GM12878 (cell line): ENCODE measurements around the gene OPN3. TPM values are rescaled to one million over a fixed set of nuclear protein-coding genes. Genes with fewer than 3 reads are reported as not detected.

Experiments
- ATAC-seq: fragments of 200-7000 bp; cut with Tn5 transposase; 3 replicates; pipeline ENCODE4 v1.9.1; 2020; ENCODE audit warnings: mild to moderate bottlenecking, moderate library complexity
- BruUV-seq: library from RNA; stranded (reverse); fragments of 400-500 nt; replicated peaks from 2 replicates; lab custom pipeline; 2021; lab: Mats Ljungman, UMichigan
- CTCF ChIA-PET: fragments of 300-600 bp; sonication (Branson Sonifier 250); formaldehyde crosslinking; extraction: SDS; loops from one replicate; lab custom pipeline; 2021; ENCODE audit warnings: inconsistent platforms; lab: Yijun Ruan, JAX
- POLR2A ChIA-PET: fragments of 350-600 bp; formaldehyde crosslinking; extraction: SDS; loops from one replicate; lab custom pipeline; 2021; ENCODE audit warnings: inconsistent platforms; lab: Charles Lee
- RAD21 ChIA-PET: fragments of 300-600 bp; sonication (Branson Sonifier 250); formaldehyde crosslinking; loops from one replicate; lab custom pipeline; 2023; ENCODE audit warnings: antibody characterized with exemption; ENCODE audit not compliant: unreplicated experiment; lab: Charles Lee
- SMC1A ChIA-PET: fragments of 300-600 bp; sonication (Branson Sonifier 250); formaldehyde crosslinking; loops from one replicate; lab custom pipeline; 2023; ENCODE audit not compliant: unreplicated experiment, uncharacterized antibody; lab: Charles Lee
- DNase-seq: peaks from one replicate; pipeline ENCODE4 v3.0.0-alpha.2; 2011; ENCODE audit warnings: low read depth, low spot score
- FAIRE-seq: peaks from 3 replicates; lab custom pipeline; 2011; peaks lifted over from hg19 to GRCh38; lab: Jason Lieb, UNC
- H2AFZ ChIP-seq: 2 replicates; pipeline ENCODE4 v1.6.0; 2011; ENCODE audit warnings: low read depth, low read length, control low read depth; ENCODE audit not compliant: control insufficient read depth
- H3K27ac ChIP-seq: 2 replicates; pipeline ENCODE4 v1.5.1; 2011; ENCODE audit warnings: control low read depth; ENCODE audit not compliant: control insufficient read depth, insufficient read depth
- H3K27me3 ChIP-seq, 2 experiments: replicated peaks in 1 of 2; 2 replicates each; pipeline versions ENCODE4 v1.6.0 to v1.6.1; 2011; ENCODE audit warnings: low read length in 1 of 2; ENCODE audit not compliant: control insufficient read depth in 2 of 2, insufficient read depth in 2 of 2
- H3K36me3 ChIP-seq, 2 experiments: 2 replicates each; pipeline ENCODE4 v1.5.1; 2011; ENCODE audit warnings: low read length in 1 of 2; ENCODE audit not compliant: control insufficient read depth in 2 of 2, insufficient read depth in 2 of 2
- H3K4me1 ChIP-seq: 2 replicates; pipeline ENCODE4 v1.6.1; 2011; ENCODE audit warnings: mild to moderate bottlenecking, low read length, moderate library complexity, mixed read lengths; ENCODE audit not compliant: control insufficient read depth, insufficient read depth
- H3K4me2 ChIP-seq: 2 replicates; pipeline ENCODE4 v1.6.0; 2011; ENCODE audit warnings: control low read depth; ENCODE audit not compliant: control insufficient read depth, insufficient read depth
- H3K4me3 ChIP-seq: fragments of 200-600 bp; sonication (generic); 2 replicates; pipeline ENCODE4 v1.5.1; 2016
- H3K79me2 ChIP-seq: 2 replicates; pipeline ENCODE4 v1.6.0; 2011; ENCODE audit warnings: low read length; ENCODE audit not compliant: control insufficient read depth, insufficient read depth
- H3K9ac ChIP-seq: 2 replicates; pipeline ENCODE4 v1.8.0; 2011; ENCODE audit warnings: low read length, control low read depth, mixed read lengths; ENCODE audit not compliant: control insufficient read depth, insufficient read depth
- H3K9me3 ChIP-seq: replicated peaks from 3 replicates; pipeline ENCODE4 v1.5.1; 2011; ENCODE audit warnings: mild to moderate bottlenecking, low read length; ENCODE audit not compliant: control insufficient read depth, insufficient read depth
- H4K20me1 ChIP-seq: 2 replicates; pipeline ENCODE4 v1.6.0; 2011; ENCODE audit not compliant: control insufficient read depth, insufficient read depth
- BHLHE40 ChIP-seq, 2 experiments: fragments of 450-650 bp in 1 of 2; IDR thresholded peaks; 2 replicates each; pipeline ENCODE4 v1.6.1; 2011 to 2017; ENCODE audit warnings: low read depth in 2 of 2, borderline replicate concordance in 1 of 2, improper control_type of control experiment in 1 of 2, low read length in 1 of 2, mild to moderate bottlenecking in 1 of 2
- KLF5 ChIP-seq: fragments of 450-650 bp; IDR thresholded peaks from 2 replicates; pipeline ENCODE4 v1.6.1; 2014; ENCODE audit warnings: mild to moderate bottlenecking; ENCODE audit not compliant: partially characterized antibody
- MTA3 ChIP-seq: IDR thresholded peaks from 2 replicates; pipeline ENCODE4 v1.6.1; 2012; ENCODE audit warnings: low read length, inconsistent platforms, borderline replicate concordance
- NBN ChIP-seq: fragments of 450-650 bp; IDR thresholded peaks from 2 replicates; pipeline ENCODE4 v1.6.1; 2016
- PML ChIP-seq: IDR thresholded peaks from 2 replicates; pipeline ENCODE4 v1.6.1; 2012; ENCODE audit warnings: low read length, inconsistent platforms
- POLR2AphosphoS2 ChIP-seq: IDR thresholded peaks from 2 replicates; pipeline ENCODE4 v1.6.1; 2011; ENCODE audit warnings: low read depth, mild to moderate bottlenecking, low read length, improper control_type of control experiment, moderate library complexity
- TCF7 ChIP-seq: IDR thresholded peaks from 2 replicates; pipeline ENCODE4 v1.6.1; 2014; ENCODE audit warnings: antibody characterized with exemption, borderline replicate concordance
- ZBED1 ChIP-seq: IDR thresholded peaks from 2 replicates; pipeline ENCODE4 v1.6.1; 2016; ENCODE audit warnings: borderline replicate concordance
- ZBTB33 ChIP-seq: fragments of 450-650 bp; IDR thresholded peaks from 2 replicates; pipeline ENCODE4 v1.6.1; 2017; ENCODE audit warnings: mild to moderate bottlenecking
- WGBS: methylation state at CpG from one replicate; pipeline ENCODE4 v1.1.6; 2016; ENCODE audit warnings: low lambda C conversion rate; ENCODE audit not compliant: insufficient replicate concordance, insufficient coverage; ENCODE audit errors: missing lambda C conversion rate; 5-methylcytosine and 5-hydroxymethylcytosine counted together
- in situ Hi-C: fragments of 300-500 bp; cut with MboI; formaldehyde crosslinking; loops from 9 replicates; pipeline ENCODE4 v1.14.3; 2018; ENCODE audit warnings: mixed read lengths
- intact Hi-C: fragments of 100-400 bp; cut with micrococcal nuclease; formaldehyde crosslinking; loops from one replicate; pipeline ENCODE4 v1.14.2; 2022; ENCODE audit not compliant: unreplicated experiment
- polyA plus RNA-seq, 11 experiments: library from polyadenylated mRNA; depleted of rRNA in 4 of 11; unstranded in 6 of 11; stranded (reverse) in 5 of 11; fragments of >200 nt; fragmentation: Nextera tagmentation in 4 of 11; fragmentation: Illumina TruSeq in 1 of 11; extraction: Ambion mirVana in 4 of 11; extraction: Trizol in 1 of 11; gene quantifications; 1 replicate in 1 of 11; 2 replicates in 10 of 11; pipeline versions ENCODE4 v1.2.1 to v1.2.3, GENCODE V29; 2011 to 2016; ENCODE audit warnings: inconsistent platforms in 2 of 11, missing spikeins in 2 of 11, low read depth in 1 of 11
- total RNA-seq, 4 experiments: library from RNA; depleted of rRNA in 3 of 4; stranded (reverse); fragments of >200 nt in 3 of 4; fragmentation: Illumina TruSeq in 1 of 4; extraction: Trizol in 1 of 4; gene quantifications; 2 replicates each; pipeline versions ENCODE4 v1.2.1 to v1.2.3, GENCODE V29; 2013 to 2021
- TF ChIP-seq, protein P1 (sequence below): IDR thresholded peaks from 2 replicates; pipeline ENCODE4 v1.6.1; 2011; ENCODE audit warnings: low read depth, low read length, improper control_type of control experiment, borderline replicate concordance

Gene OPN3
- total and polyA plus RNA-seq, 10 of the 15 experiments (the other 5 are each of a cell fraction or from before 2014, with no cell fraction given) = 0.26 to 12.2 (median 7.4) TPM

DNA sequence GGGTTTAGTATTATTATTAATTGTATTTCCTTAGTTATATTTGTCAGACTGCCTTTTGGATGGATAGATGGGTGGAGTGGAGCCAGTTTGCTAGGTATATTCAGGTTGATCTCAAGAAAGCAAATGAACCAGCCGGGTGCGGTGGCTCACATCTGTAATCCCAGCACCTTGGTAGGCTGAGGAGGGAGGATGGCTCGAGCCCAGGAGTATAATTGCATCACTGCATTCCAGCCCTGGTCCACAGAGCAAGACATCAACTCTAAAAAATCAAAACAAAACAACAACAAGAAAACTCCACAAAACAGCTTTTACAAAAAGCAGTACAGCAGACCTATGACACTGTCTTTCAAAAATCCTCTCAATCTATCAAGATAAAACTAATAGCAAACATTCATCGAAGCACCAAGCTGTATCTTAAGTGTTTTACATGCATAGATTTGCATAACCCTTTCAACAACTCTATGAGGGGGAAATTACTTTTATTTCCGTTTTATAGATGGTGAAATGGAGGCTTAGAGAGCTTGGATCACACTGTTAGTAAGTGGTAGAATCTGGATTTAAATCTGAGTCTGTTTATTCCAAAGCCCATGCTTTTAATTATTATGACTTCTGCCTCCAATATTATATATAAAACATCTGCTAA is 82.5 kb downstream of the OPN3 start:
- POLR2A ChIA-PET = no interaction called here
- Histone ChIP-seq H3K4me1 (peaks cover under 1% of the 10 kb centered on the region; the same call in 1 of the 2 replicates), H3K9ac (no peak overlapping the region), H3K36me3 (no peaks in the 10 kb centered on the region), H3K27me3 (no peaks in the 10 kb centered on the region), H3K27ac (no peak overlapping the region), H2AFZ (no peak overlapping the region), H3K79me2 (no peaks in the 10 kb centered on the region), H4K20me1 (no peaks in the 10 kb centered on the region), H3K4me2 (no peak overlapping the region), H3K4me3 (no peak overlapping the region), H3K9me3 (no peaks in the 10 kb centered on the region)
- TF ChIP-seq PML (no peak), ZBED1 (no peak)
- RAD21 ChIA-PET = no interaction called here
- FAIRE-seq (no peak), ATAC-seq (no peak), DNase-seq (no peak)
- CTCF ChIA-PET = no interaction called here
- SMC1A ChIA-PET = no interaction called here
- intact Hi-C loops = no loop called here
- in situ Hi-C loops = no loop called here
- 81% methylated on average over 4 of the region's 5 CpGs for WGBS
- BruUV-seq = no TSS peak

GRCh38 chr1:241557031-241557430 is 83.1 kb downstream of the OPN3 start:
- Histone ChIP-seq H2AFZ (no peak overlapping the region), H3K4me1 (peaks cover 6% of the 10 kb centered on the region), H3K9me3 (no peaks in the 10 kb centered on the region), H3K27me3 (no peaks in the 10 kb centered on the region), H4K20me1 (no peaks in the 10 kb centered on the region), H3K27ac (no peak overlapping the region), H3K79me2 (no peaks in the 10 kb centered on the region), H3K4me2 (no peak overlapping the region), H3K9ac (no peak overlapping the region), H3K4me3 (no peak overlapping the region), H3K36me3 (no peaks in the 10 kb centered on the region)
- ChIA-PET CTCF (no interaction called here), SMC1A (no interaction called here), RAD21 (no interaction called here), POLR2A (no interaction called here)
- TF ChIP-seq KLF5 (no peak), ZBTB33 (no peak), TCF7 (no peak), POLR2AphosphoS2 (no peak), BHLHE40 (IDR thresholded peaks at IDR 0.05; ENCODE audit: borderline replicate concordance in 1 of 2, low read depth in 2 of 2, low read length in 1 of 2) (no peak), NBN (no peak), MTA3 (no peak)
- TF ChIP-seq, protein P1, sequence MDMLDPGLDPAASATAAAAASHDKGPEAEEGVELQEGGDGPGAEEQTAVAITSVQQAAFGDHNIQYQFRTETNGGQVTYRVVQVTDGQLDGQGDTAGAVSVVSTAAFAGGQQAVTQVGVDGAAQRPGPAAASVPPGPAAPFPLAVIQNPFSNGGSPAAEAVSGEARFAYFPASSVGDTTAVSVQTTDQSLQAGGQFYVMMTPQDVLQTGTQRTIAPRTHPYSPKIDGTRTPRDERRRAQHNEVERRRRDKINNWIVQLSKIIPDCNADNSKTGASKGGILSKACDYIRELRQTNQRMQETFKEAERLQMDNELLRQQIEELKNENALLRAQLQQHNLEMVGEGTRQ = no peak
- FAIRE-seq (no peak), ATAC-seq (no peak), DNase-seq (no peak)
- 91% methylated on average over 5 of the region's 5 CpGs for WGBS
- in situ Hi-C loops (no loop called here), intact Hi-C loops (no loop called here)
- no TSS peak for BruUV-seq
